Transverse colon (tissue), 4 donors: ENCODE measurements around the gene ZNF714. TPM values are rescaled to one million over a fixed set of nuclear protein-coding genes. Genes with fewer than 3 reads are reported as not detected.

Experiments used
- DNase-seq: peaks from one replicate; pipeline ENCODE4 v3.0.0-alpha.2; 2019
- H3K27ac ChIP-seq, 4 donors: fragments of 200-600 bp; sonication (generic); 2 replicates each; pipeline ENCODE4 v1.5.1; 2016 to 2018; ENCODE audit warnings: inconsistent platforms in 4 of 4
- H3K27me3 ChIP-seq: fragments of 200-600 bp; sonication (generic); 2 replicates; pipeline ENCODE4 v1.5.1; 2017; ENCODE audit warnings: inconsistent platforms
- H3K36me3 ChIP-seq, 4 donors: fragments of 200-600 bp; sonication (generic); 2 replicates each; pipeline ENCODE4 v1.5.1; 2017 to 2019; ENCODE audit warnings: inconsistent platforms in 4 of 4
- H3K4me1 ChIP-seq, 4 donors: fragments of 200-600 bp; sonication (generic); 2 replicates each; pipeline ENCODE4 v1.5.1; 2017 to 2020; ENCODE audit warnings: inconsistent platforms in 4 of 4
- H3K4me3 ChIP-seq, 4 donors: fragments of 200-600 bp; sonication (generic); 1 replicate in 1 of 4; 2 replicates in 3 of 4; pipeline versions ENCODE4 v1.5.1 to v1.6.1; 2017 to 2019; ENCODE audit warnings: inconsistent platforms in 4 of 4
- H3K9me3 ChIP-seq, 2 donors: fragments of 200-600 bp; sonication (generic); 2 replicates each; pipeline ENCODE4 v1.5.1; 2017 to 2019; ENCODE audit warnings: inconsistent platforms in 2 of 2
- EP300 ChIP-seq: sonication (generic); formaldehyde crosslinking; IDR thresholded peaks from one replicate; pipeline ENCODE4 v1.6.1; 2017; ENCODE audit warnings: antibody characterized with exemption, low read depth
- POLR2A ChIP-seq: fragments of 450-650 bp; IDR thresholded peaks from one replicate; pipeline ENCODE4 v1.6.1; 2016; ENCODE audit warnings: antibody characterized with exemption, mild to moderate bottlenecking, moderate library complexity
- POLR2AphosphoS5 ChIP-seq, 3 donors: sonication (generic); formaldehyde crosslinking; IDR thresholded peaks; one replicate each; pipeline ENCODE4 v1.6.1; 2016; ENCODE audit warnings: antibody characterized with exemption in 3 of 3
- WGBS, 2 donors: methylation state at CpG; one replicate each; pipeline ENCODE4 v1.1.5; 2018; ENCODE audit warnings: low coverage in 1 of 2; 5-methylcytosine and 5-hydroxymethylcytosine counted together
- in situ Hi-C, 4 donors: fragments of 200-750 bp; cut with MboI; loops; one replicate each; pipeline versions ENCODE4 v1.15.0 to v1.15.1; 2017; ENCODE audit warnings: low sequenced_read_pairs in 3 of 4, low pct_ligation_motif_present in 1 of 4, low pct_unique_long_range_greater_than_20kb in 1 of 4
- intact Hi-C: fragments of 100-400 bp; cut with DNase I; formaldehyde crosslinking; loops from one replicate; pipeline ENCODE4 v1.15.1; 2023; ENCODE audit warnings: low total_unique reads
- total RNA-seq, 4 donors: library from RNA; depleted of rRNA; stranded (reverse); fragments of >200 nt; gene quantifications; one replicate each; pipeline ENCODE4 v1.1.0, GENCODE V29; 2016
- TF ChIP-seq, protein P1 (sequence below), 5 experiments: fragments of 200-600 bp in 3 of 5; fragments of 450-650 bp in 2 of 5; sonication (generic) in 3 of 5; IDR thresholded peaks; 1 replicate in 2 of 5; 2 replicates in 3 of 5; pipeline ENCODE4 v1.5.1; 2016 to 2017; ENCODE audit warnings: antibody characterized with exemption in 5 of 5, inconsistent platforms in 3 of 5, mild to moderate bottlenecking in 2 of 5, moderate library complexity in 1 of 5

Gene ZNF714
- 10 to 100 TPM in 2 of 4 donors, 1 to 10 TPM in 2; 4.1 to 19.5 (median 11.6) TPM for total RNA-seq

- TF ChIP-seq EP300 (no peak), POLR2A (peak; percentile 86), POLR2AphosphoS5 (IDR thresholded peaks at IDR 0.05) (peak; percentile 68 to 82 (median 70))
- TF ChIP-seq, protein P1, sequence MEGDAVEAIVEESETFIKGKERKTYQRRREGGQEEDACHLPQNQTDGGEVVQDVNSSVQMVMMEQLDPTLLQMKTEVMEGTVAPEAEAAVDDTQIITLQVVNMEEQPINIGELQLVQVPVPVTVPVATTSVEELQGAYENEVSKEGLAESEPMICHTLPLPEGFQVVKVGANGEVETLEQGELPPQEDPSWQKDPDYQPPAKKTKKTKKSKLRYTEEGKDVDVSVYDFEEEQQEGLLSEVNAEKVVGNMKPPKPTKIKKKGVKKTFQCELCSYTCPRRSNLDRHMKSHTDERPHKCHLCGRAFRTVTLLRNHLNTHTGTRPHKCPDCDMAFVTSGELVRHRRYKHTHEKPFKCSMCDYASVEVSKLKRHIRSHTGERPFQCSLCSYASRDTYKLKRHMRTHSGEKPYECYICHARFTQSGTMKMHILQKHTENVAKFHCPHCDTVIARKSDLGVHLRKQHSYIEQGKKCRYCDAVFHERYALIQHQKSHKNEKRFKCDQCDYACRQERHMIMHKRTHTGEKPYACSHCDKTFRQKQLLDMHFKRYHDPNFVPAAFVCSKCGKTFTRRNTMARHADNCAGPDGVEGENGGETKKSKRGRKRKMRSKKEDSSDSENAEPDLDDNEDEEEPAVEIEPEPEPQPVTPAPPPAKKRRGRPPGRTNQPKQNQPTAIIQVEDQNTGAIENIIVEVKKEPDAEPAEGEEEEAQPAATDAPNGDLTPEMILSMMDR (IDR thresholded peaks at IDR 0.05) = no peak
- no peaks in the 10 kb centered on the region for H3K9me3 ChIP-seq
- no peaks in the 10 kb centered on the region for H3K27me3 ChIP-seq
- 0 to 30% methylated on average over 4 to 30 of the region's 38 CpGs for WGBS, 2 donors
- peak within 1 kb of the TSS; percentile 63 to 88 (median 83) for H3K27ac ChIP-seq
- H3K4me1 ChIP-seq = peaks cover 0 to 12% (median 6%) of the 10 kb centered on the region in 4 donors
- intact Hi-C loops (no loop called here), in situ Hi-C loops (loop anchor here in 1 of 4 donors (10.0 kb wide), 1 partner anchor 63 kb away; the partner anchor contains the start of gene ZNF431)
- H3K36me3 ChIP-seq = no peaks in the 10 kb centered on the region
- peak within 1 kb of the TSS; percentile 26 to 87 (median 66) for H3K4me3 ChIP-seq
- peak; percentile 84 for DNase-seq
These were observed at the start of gene ZNF714 for GRCh38 chr19:21082011-21082975. TSS of gene ZNF714 (plus strand) at chr19:21082203. CDS start at chr19:21098269, 16,066 bp downstream.

- TF ChIP-seq EP300 = no peak
- TF ChIP-seq POLR2A = no peak
- TF ChIP-seq, protein P1 (IDR thresholded peaks at IDR 0.05) = no peak
- no peak for TF ChIP-seq POLR2AphosphoS5 (IDR thresholded peaks at IDR 0.05)
- H3K9me3 ChIP-seq = peaks cover 35 to 38% of the 10 kb centered on the region in 2 donors
- peaks cover 0 to 54% (median 19%) of the 10 kb centered on the region in 4 donors for H3K36me3 ChIP-seq
- no peaks in the 10 kb centered on the region for H3K4me1 ChIP-seq
- intact Hi-C loops = no loop called here
- H3K4me3 ChIP-seq = no peak overlapping the region
- no peaks in the 10 kb centered on the region for H3K27me3 ChIP-seq
- DNase-seq = no peak
- H3K27ac ChIP-seq = no peak overlapping the region
- in situ Hi-C loops = no loop called here
These were observed 37.0 kb upstream of the ZNF714 start for GRCh38 chr19:21045028-21045427.

DNA sequence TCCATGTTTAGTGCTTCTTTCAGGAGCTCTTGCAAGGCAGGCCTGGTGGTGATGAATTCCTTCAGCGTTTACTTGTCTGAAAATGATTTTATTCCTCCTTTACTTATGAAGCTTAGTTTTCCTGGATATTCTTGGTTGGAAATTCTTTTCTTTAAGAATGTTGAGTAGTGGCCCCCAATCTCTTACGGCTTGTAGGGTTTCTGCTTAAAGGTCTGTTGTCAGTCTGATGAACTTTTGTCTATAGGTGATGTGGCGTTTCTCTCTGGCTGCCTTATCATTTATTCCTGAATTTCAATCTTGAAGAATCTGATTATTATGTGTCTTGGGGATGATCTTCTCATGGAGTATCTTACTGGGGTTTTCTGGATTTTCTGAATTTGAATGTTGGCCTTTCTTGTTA lies 35.5 kb upstream of the ZNF714 start:
- Histone ChIP-seq H3K9me3 (peaks cover 36 to 39% of the 10 kb centered on the region in 2 donors), H3K27ac (no peak overlapping the region), H3K27me3 (no peaks in the 10 kb centered on the region), H3K4me1 (no peaks in the 10 kb centered on the region), H3K36me3 (peaks cover 0 to 49% (median 19%) of the 10 kb centered on the region in 4 donors), H3K4me3 (no peak overlapping the region)
- intact Hi-C loops (no loop called here), in situ Hi-C loops (no loop called here)
- DNase-seq = no peak
- 94 to 96% methylated on average over 3 of the region's 3 CpGs for WGBS, 2 donors
- TF ChIP-seq EP300 (no peak), POLR2AphosphoS5 (IDR thresholded peaks at IDR 0.05) (no peak), POLR2A (no peak)
- TF ChIP-seq, protein P1 (IDR thresholded peaks at IDR 0.05) = no peak

DNA sequence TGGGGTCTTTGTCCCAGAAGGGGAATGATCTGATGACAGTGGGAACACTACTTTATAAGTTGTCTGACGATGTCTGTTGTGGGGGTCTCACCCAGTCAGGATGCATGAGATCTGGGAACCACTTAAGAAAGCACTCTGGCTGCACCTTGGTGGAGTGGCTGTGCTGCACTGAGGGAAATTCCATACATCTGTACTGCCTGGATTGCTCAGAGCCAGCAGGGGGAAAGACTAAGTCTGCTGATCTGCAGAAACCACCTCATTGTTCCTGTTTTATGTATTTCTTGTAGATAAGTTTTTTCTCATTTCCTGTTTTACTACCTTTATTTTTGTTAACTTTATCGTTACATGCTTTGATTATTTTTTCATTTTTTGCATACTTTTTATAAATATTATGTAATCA lies 34.3 kb upstream of the ZNF714 start:
- 83 to 86% methylated on average over 1 to 2 of the region's 2 CpGs for WGBS, 2 donors
- Histone ChIP-seq H3K27me3 (no peaks in the 10 kb centered on the region), H3K4me3 (no peak overlapping the region), H3K36me3 (peaks cover 0 to 51% (median 19%) of the 10 kb centered on the region in 4 donors), H3K27ac (no peak overlapping the region), H3K4me1 (no peaks in the 10 kb centered on the region), H3K9me3 (peaks cover 37 to 45% of the 10 kb centered on the region in 2 donors)
- no peak for DNase-seq
- intact Hi-C loops (no loop called here), in situ Hi-C loops (no loop called here)
- no peak for TF ChIP-seq POLR2A
